Sciatic nerve (tissue), 2 donors: Measurements from ENCODE around the gene ROBO2. TPM values are rescaled to one million over a fixed set of nuclear protein-coding genes. Genes with fewer than 3 reads are reported as not detected.

Source experiments
- ATAC-seq: fragments of 200-7000 bp; cut with Tn5 transposase; one replicate; pipeline ENCODE4 v1.9.1; 2020; ENCODE audit warnings: mild to moderate bottlenecking, moderate library complexity
- DNase-seq: peaks from one replicate; pipeline ENCODE4 v3.0.0-alpha.2; 2020; ENCODE audit warnings: low spot score
- intact Hi-C: fragments of 100-400 bp; cut with DNase I; formaldehyde crosslinking; loops from one replicate; pipeline ENCODE4 v1.14.2; 2022
- total RNA-seq: library from RNA; stranded (reverse); fragmentation: NEBNext Ultra II Directional; extraction: Animal tissue kit (Norgen Biotek cat#: 25700); gene quantifications from one replicate; pipeline ENCODE4 v1.2.1, GENCODE V29; 2021
- donor health status: DM: no; HTN: no; CAD: no.
- donor health status: DM: no; HTN: no; CAD: no.

ROBO2 gene
- total RNA-seq, 1 donor from 2014 or later = 1.6 TPM

DNA sequence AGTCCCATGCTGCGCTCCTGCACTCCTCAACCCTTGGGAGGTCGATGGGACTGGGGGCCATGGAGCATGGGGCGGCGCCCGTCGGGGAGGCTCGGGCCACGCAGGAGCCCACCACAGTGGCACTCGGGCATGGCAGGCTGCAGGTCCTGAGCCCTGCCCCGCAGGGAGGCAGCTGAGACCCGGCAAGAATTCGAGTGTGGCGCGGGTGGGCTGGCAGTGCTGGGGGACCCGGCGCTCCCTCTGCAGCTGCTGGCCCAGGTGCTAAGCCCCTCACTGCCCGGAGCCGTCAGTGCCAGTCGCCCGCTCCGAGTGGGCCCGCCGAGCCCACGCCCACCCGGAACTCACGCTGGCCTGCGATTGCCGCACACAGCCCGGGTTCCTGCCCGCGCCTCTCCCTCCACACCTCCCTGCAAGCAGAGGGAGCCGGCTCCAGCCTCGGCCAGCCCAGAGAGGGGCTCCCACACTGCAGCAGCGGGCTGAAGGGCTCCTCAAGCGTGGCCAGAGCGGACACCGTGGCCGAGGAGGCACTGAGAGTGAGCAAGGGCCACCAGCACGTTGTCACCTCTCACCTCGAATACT is 200.3 kb downstream of the ROBO2 start:
- ATAC-seq = no peak

DNA sequence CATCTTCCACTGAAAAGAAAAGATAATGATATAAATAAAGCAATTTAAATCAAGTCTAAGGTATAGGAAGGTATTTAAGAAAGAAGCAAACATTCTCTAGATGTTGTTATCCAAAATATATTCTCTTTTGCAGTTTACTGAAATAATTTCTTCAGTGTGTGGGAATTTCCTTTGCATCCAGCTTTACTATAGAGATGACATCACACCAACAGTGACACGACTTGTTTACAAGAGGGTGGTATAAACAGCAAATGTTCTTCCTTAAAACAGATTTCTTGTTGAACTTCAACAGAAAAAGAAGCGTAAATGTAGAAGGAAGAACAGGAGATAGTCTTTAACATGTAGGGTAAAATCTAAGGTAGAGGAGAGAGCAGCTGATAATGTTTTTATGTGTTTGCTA is 202.5 kb downstream of the ROBO2 start:
- intact Hi-C loops = no loop called here

More for the DNA sequence above, 200.3 kb downstream of the ROBO2 start:
- no peak for DNase-seq
- intact Hi-C loops = no loop called here

DNA sequence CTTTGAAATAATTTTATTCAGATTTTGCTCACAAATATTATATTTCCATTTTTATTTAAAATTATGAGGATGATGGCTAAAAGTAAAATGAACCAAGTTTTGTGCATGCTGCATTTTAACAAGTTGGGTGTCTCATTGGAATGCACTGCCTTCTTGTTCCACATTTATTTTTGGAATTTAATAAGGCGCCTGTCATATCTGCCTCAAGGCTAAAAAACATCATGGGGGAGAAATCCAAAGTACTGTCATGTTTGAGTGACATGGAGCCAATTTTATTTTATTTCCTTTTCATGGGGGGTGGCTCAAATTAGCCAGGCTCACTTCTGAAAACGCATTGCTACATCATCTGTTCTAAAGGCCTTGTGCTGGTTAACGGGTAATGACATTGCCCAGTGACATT is 205.1 kb downstream of the ROBO2 start:
- no peak for DNase-seq
- intact Hi-C loops = no loop called here
- no peak for ATAC-seq

More for the DNA sequence above, 202.5 kb downstream of the ROBO2 start:
- ATAC-seq (no peak), DNase-seq (no peak)

DNA sequence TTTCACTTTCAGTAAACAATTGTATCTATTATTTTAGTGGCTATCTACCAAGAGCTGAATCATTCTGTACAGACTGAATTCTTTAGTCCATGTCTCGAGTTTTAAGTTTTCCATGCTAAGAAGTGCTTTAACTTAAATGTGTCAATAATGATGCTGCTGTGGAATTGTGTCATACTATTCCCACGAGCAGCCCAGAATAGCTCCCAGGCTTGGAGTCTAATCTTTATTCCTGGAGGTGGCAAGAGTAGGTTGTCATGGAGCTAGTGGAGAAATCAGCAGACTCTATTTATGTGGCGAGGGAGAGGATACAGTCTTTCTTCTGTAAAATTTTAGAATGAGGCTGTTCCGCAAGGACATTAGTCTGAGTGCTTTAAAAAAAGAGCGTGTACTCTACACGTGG is 207.2 kb downstream of the ROBO2 start:
- ATAC-seq = no peak

DNA sequence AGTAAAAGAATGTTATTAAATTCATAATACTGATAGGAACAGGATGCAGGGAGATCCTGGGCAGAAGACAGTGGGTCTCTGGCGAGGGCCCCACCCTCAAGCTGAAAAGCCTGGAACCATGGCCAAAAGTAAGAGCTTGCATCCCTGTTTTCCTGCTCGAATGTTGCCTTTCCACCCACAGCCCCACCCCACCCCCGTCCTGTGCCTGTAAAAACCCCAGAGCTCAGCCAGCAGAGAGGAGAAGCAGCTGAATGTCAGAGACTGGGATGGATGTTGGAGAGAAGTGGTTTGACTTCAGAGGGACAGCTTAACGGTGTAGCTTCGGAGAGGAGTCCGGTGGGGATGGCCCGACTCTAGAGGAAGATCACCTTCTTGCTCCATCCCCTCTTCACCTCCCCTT is 207.9 kb downstream of the ROBO2 start:
- no peak for DNase-seq
- intact Hi-C loops = no loop called here
- ATAC-seq = no peak

More for the DNA sequence above, 207.2 kb downstream of the ROBO2 start:
- intact Hi-C loops = no loop called here
- DNase-seq = no peak

DNA sequence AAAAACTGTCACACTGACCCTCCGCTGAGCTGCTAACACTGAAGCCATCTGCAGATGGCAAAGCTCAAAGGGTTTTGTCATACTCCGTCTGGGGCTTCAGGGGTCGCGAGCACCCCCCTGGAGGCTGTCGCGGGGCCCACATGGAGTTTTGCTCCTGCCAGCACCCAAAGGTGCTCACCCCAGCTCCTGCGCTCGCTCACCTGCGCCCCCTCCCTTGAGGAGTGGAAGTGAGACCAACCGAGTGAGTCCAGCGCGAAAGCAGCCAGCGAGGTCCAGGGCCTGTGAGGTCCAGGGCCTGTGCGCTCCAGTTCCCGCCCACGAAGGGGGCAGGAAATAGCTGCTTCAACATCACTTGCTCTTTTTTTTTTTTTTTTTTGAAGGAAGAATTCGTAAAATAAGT is 208.5 kb downstream of the ROBO2 start:
- ATAC-seq (no peak), DNase-seq (no peak)
- intact Hi-C loops = no loop called here

DNA sequence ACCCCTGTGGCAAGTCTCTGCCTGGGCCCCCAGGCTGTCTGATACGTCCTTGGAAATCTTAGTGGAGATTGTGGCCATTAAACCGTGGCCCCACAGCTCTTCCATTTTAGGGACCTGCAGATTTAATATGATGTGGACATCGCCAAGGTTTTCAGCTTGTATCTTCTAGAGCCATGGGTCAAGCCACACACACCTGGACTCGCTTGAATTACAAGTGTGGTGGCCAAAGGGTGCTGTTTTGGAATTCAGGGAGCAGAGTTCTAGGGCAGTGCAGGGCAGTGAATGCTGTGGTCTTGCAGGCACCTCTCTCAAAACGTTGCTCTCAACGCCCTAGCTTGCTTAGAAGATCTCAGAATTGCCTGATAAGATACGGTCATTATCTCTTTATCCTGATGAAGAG is 211.2 kb downstream of the ROBO2 start:
- no peak for DNase-seq
- intact Hi-C loops = no loop called here
- no peak for ATAC-seq

DNA sequence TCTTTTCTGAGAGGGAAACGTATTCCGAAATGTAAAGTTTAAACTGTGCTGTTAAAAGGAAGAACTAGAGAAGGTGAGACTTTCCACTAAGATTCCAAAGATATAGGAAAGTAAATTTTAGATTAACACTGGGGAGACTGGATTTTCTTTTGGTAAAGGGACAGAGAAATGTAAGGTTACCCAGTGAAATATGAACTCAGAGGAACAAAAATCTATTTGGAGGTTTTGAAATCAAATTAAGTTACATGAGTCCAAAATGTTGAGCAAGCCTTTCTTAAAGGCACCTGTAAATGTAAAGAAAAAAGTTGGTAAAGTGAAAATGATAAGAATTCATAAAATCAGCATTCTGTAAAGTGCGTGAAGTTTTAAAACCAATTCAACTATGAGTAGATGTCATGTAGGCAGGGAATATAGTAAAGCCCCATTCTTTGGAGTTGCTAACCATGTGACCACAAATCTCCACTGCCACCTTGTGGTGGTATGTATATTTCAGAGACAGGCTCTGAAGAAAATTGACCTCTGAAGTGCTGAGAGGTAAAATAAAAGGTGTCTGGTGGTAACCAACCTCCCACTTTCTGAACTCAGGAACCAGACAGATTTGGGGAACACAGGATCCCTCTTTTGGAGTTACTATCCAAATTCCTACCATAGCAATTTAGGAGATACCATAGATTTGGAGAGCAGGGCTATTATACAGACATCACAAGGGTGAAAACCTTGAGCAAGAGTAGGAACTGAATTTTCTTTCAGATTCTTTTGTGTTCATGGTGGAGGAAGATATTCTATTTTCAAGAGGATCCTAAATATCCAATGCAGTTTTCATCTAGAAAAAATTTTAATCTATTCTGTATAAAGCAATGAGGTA is 215.3 kb downstream of the ROBO2 start:
- intact Hi-C loops = no loop called here
- peak; percentile 50 for ATAC-seq
- no peak for DNase-seq

DNA sequence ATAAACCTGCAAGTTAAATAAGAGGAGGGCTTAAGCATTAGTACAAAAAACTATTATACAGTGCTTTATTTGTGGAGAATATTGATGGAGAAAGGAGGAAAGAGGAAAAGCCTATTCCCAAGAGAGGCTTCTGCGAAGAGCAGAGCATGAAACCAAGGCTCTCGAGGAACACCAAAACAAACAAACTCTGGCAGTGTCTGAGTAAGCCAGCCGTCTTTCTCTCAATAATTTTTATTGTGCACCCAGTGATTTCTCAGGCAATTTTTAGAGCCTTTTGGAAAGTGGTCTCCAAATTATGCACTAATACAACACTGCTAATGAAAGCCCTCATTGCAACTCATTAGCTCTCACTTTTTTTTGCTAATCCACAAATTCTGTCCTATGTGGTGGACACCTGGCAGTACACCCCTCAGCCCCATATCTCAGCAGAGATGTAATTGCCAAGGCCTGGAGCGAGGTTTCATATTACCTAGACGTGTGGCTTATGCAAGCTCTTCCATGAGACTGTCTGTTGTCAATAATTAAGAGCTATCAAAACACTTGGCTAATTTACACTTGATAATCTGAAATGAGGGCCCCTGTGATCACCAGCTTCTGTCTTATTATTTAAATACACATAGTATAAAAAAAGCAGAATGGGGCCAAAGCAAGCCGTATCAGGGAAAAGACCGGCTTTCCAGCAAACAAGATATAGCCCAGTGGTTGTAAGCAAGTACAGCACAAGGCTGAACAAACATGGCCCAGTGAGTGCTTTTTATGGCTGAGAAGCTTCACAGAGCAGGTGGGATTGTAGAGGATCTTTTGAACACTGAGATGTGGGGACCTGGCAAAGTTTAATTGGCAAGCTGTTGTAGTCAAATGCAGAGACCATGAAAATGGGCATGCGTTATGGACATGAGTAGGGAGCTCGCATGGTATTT is 216.9 kb downstream of the ROBO2 start:
- intact Hi-C loops = no loop called here
- DNase-seq (no peak), ATAC-seq (no peak)

DNA sequence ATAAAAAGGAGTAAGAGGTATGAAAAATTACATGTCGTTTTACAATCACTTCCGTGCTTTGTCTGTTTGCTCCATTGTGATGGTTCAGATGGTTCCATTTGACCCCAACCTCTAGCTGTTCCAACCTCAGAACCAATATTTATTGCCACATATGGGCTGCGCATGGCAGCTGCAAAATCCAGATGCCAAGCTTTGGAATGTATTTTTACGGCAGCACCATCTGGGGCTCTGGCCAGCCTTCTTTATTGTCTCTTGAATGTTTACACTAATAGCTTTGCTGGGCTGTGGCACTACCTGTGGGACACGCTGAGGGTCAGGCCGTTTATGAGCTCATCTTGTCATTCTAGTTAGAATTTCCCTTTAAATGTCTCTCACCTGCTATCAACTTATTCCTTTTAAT is 219.8 kb downstream of the ROBO2 start:
- DNase-seq = no peak
- ATAC-seq = no peak
- intact Hi-C loops = no loop called here

DNA sequence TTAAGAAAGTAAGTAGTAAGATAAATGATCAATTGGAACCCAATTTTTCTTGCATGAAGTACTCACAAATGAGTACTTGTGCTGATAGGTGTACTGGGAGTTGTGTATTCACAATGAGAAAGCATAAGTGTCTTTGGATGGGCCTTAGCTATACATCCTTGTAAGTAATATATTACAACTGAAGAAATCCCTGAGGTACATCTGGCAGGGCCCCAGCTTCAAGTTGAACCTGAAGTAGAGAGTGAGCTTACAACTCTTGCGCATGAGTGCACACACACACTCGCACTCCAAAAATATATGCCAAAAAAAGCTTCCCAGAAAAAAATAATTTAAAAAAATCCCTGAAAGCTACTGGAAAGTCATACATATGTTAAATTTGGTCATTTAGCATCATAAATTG is 222.5 kb downstream of the ROBO2 start:
- DNase-seq = no peak

DNA sequence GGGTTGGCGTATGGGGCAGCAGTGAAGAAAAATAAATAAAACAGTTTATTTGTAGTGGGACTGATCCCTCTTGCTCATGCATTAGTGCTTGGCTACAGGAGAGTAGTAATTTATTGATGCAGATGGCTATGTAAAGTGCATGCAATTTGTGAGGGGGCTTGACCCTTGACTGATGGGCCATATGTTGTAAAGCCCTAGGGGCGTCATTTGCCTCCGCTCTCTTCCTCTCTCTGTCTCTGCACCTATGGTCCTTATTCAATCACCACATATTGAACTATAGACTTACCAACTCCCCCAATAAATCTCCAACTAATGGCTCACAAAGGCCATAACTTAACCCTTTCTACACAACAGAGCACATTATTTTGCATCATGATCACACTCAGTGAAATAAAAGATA is 227.7 kb downstream of the ROBO2 start:
- no peak for DNase-seq
- ATAC-seq = no peak
- intact Hi-C loops = no loop called here

More for the DNA sequence above, 222.5 kb downstream of the ROBO2 start:
- intact Hi-C loops = no loop called here
- ATAC-seq = no peak

DNA sequence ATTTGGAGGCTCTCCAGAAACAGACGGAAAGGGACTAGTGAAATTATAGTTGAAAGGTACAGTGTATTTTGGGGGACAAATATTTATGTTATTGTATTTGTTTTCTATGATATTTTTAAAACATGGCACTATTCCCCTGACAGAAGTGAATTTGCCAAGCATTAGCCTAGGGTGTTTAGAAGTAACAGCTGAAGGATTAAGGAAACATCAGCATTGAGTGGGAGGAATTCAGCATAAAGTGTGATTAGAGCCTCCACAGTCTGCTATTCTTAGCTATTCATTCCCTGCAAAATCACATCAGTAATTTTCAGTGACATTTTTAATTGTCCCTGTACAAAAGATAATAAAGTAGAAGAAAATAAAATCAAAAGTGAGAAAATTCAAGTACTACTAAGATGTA is 231.4 kb downstream of the ROBO2 start:
- DNase-seq (no peak), ATAC-seq (no peak)
- intact Hi-C loops = no loop called here

DNA sequence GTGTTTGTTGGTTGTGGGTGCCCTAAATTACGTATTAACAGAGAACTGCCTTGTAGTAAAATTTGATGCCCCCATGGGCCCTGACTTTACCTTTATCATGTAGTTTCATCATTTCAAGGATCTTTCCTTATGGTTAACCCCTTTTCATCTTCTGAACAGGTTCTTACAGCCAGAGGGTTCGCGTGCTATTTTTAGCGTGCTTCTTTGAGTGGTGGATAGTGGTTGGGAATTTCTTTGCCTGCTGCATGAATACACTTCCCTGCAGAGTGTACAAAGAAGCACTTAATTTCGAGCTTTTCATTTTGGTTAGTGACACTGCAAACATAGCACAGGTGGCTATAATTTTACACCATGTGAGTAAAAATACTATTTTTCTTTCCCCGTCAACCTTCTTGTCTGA is 231.8 kb downstream of the ROBO2 start:
- ATAC-seq (no peak), DNase-seq (no peak)
- intact Hi-C loops = no loop called here

DNA sequence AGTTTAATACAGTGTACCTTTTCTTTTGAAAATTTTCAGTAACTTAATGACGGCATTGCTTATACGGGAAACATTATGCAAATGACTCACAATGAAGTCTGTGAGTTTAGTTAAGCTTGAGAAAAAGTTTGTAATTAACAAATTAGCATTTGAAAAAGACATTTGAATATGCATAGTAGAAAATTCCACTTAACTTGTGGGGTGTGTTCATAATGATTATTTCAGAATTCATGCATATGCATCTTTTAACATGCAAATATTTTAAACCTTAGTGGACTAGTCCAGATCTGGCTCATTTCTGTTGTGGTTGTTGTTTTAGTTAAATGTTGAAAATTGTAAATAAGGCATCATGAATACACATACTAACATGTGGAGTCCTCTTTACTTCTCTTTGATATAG is 239.4 kb downstream of the ROBO2 start:
- intact Hi-C loops = no loop called here
- DNase-seq = no peak
- ATAC-seq = no peak

DNA sequence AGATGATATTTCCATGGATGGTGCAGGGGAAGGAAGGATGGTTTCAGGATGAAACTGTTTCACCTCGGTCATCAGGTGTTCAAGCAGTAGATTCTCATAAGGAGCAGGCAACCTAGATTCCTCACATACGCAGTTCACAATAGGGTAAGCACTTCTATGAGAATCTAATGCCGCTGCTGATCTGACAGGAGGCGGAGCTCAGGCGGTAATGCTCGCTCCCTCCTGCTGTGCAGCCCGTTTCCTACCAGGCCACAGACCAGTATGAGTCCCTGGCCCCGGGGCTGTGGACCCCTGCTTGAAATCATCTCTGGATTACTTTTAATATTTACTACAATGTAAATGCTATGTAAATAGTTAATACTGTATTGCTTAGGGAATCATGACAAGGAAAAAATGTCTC is 241.8 kb downstream of the ROBO2 start:
- intact Hi-C loops = no loop called here
- ATAC-seq = no peak
- DNase-seq = no peak

DNA sequence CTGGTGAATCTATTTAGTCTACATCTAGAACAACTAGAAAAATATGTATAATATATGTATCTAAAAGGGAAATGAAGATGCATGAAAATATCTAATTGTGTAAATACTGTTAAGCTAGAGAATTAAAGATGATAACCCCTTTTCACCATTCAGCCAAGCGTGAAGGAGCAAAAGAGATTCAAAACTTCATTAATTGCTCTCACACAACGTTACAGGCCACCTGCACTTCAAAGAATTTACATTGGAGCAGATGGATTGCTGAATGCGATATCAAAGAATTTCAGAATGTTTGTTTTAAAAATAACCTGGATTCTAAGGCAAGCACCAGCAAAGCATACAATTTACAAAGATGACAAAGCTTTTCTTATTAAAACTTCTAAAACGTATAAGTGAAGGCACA is 243.2 kb downstream of the ROBO2 start:
- ATAC-seq (no peak), DNase-seq (no peak)

DNA sequence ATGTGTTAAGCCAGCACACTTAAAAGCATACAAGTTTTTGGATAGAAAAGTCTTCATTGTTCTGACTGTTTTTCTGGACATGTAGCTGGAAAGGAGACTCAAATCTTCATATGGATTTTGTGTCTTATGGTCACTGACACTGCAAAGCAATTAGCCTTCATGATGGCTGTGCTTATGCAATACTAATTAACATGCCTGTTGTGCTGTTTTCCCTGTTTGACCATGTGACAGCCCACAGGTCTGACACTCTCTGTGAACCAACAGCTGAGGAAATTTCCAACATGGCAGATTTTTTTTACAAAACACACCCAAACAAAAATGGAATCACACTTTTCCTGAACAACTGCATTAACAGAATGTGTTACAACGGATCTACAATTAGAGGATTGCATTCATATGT is 248.4 kb downstream of the ROBO2 start:
- intact Hi-C loops = no loop called here
- no peak for ATAC-seq

More for the DNA sequence above, 243.2 kb downstream of the ROBO2 start:
- intact Hi-C loops = no loop called here

DNA sequence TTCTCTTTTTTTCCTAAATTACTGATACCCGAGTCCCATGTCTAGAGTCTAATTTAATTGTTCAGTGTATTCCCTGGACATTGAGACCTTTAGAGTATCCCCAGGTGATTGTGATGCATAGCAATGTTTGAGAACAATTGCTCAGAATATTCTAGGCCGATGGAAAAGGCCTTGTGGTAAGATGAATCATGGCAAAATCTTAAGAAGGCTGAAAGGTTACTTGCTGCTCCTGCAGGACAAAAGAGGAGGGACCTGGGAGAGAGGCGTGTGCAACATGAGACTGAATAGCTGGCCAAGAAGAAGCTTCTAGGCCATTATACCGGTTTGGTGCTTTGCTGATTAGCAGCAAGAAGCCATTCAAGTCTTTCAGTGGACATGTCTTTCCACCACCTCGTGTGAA is 256.6 kb downstream of the ROBO2 start:
- intact Hi-C loops = no loop called here
- ATAC-seq = no peak
- no peak for DNase-seq

More for the DNA sequence above, 248.4 kb downstream of the ROBO2 start:
- no peak for DNase-seq

DNA sequence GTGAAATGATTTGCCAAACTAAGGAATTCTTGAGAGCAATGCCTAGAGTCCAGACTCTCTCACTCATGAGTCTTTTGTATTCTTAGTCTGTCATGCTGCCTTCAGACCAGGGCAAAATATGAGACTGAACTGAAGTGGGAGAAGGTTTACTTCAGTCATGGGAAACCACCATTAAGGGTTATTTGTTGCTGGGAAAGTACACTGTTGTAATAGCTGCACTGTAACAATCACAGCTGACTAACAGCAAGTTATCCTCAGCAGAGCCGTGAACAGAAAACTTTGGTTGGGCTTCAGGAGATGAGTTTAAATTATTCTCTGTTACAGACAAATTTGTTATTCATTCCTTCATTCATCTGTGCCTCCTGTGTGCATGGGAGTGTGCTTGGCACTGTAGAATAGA is 258.5 kb downstream of the ROBO2 start:
- intact Hi-C loops = no loop called here
- ATAC-seq = no peak
- DNase-seq = no peak
